HEK293 (cell line): ENCODE results near the gene SLC37A4.

Source experiments
- CTCF ChIA-PET: fragments of 350-600 bp; formaldehyde crosslinking; extraction: SDS; loops from one replicate; lab custom pipeline; 2021; ENCODE audit warnings: antibody characterized with exemption; lab: Yijun Ruan, JAX
- POLR2A ChIA-PET: fragments of 300-600 bp; formaldehyde crosslinking; extraction: SDS; loops from one replicate; lab custom pipeline; 2020; ENCODE audit warnings: antibody characterized with exemption, inconsistent platforms; lab: Yijun Ruan, JAX
- H3K27ac ChIP-seq: fragments of 200-500 bp; sonication (Bioruptor generic); 2 replicates; pipeline ENCODE4 v1.5.1; 2014; ENCODE audit warnings: low read depth, low read length, control low read depth, inconsistent platforms; ENCODE audit errors: extremely low read depth
- H3K36me3 ChIP-seq, 2 experiments: fragments of 200-500 bp in 1 of 2; sonication (Bioruptor generic) in 1 of 2; 1 replicate in 1 of 2; 2 replicates in 1 of 2; pipeline ENCODE4 v1.5.1; 2014 to 2017; ENCODE audit warnings: inconsistent platforms in 2 of 2, low read length in 2 of 2; ENCODE audit not compliant: control insufficient read depth in 2 of 2, insufficient read depth in 1 of 2
- H3K4me1 ChIP-seq: fragments of 200-500 bp; sonication (Bioruptor generic); 2 replicates; pipeline ENCODE4 v1.5.1; 2014; ENCODE audit warnings: mild to moderate bottlenecking, low read length, inconsistent platforms; ENCODE audit not compliant: control insufficient read depth, insufficient read depth
- H3K4me3 ChIP-seq: 2 replicates; pipeline ENCODE4 v1.5.1; 2011; ENCODE audit warnings: low read depth, mild to moderate bottlenecking, control low read depth, low read length, moderate library complexity
- H3K9me3 ChIP-seq: fragments of 200-500 bp; sonication (Bioruptor generic); 2 replicates; pipeline ENCODE4 v1.5.1; 2014; ENCODE audit warnings: low read depth, low read length, inconsistent platforms; ENCODE audit not compliant: control insufficient read depth, insufficient read depth
- GLI2 ChIP-seq: fragments of 450-650 bp; formaldehyde crosslinking; IDR thresholded peaks from 2 replicates; pipeline ENCODE4; 2017; ENCODE audit warnings: missing biosample characterization, missing genetic modification characterization, low read depth, borderline replicate concordance
- GLIS1 ChIP-seq: fragments of 450-650 bp; formaldehyde crosslinking; IDR thresholded peaks from 2 replicates; pipeline ENCODE4 v1.5.1; 2016; ENCODE audit warnings: missing biosample characterization, missing genetic modification characterization
- HOXA7 ChIP-seq: sonication (generic); formaldehyde crosslinking; IDR thresholded peaks from 2 replicates; pipeline ENCODE4 v1.8.1; 2022; ENCODE audit warnings: missing genetic modification reagents, borderline replicate concordance
- HOXC10 ChIP-seq: sonication (generic); formaldehyde crosslinking; IDR thresholded peaks from 2 replicates; pipeline ENCODE4 v1.8.1; 2023; ENCODE audit warnings: mild to moderate bottlenecking, missing genetic modification reagents
- IKZF3 ChIP-seq: fragments of 450-650 bp; IDR thresholded peaks from 2 replicates; pipeline ENCODE4 v1.5.0; 2018; ENCODE audit warnings: missing biosample characterization, mild to moderate bottlenecking, missing genetic modification characterization, moderate library complexity
- KLF1 ChIP-seq: fragments of 450-650 bp; formaldehyde crosslinking; IDR thresholded peaks from 2 replicates; pipeline ENCODE4 v1.5.1; 2016; ENCODE audit warnings: missing biosample characterization, missing genetic modification characterization
- KLF16 ChIP-seq: fragments of 450-650 bp; formaldehyde crosslinking; IDR thresholded peaks from 2 replicates; pipeline ENCODE4 v1.5.1; 2017; ENCODE audit warnings: missing biosample characterization, missing genetic modification characterization
- MEIS1 ChIP-seq: sonication (generic); formaldehyde crosslinking; IDR thresholded peaks from 2 replicates; pipeline ENCODE4 v1.8.1; 2022; ENCODE audit warnings: missing genetic modification reagents, mild to moderate bottlenecking, borderline replicate concordance
- OSR2 ChIP-seq: fragments of 450-650 bp; formaldehyde crosslinking; IDR thresholded peaks from 2 replicates; pipeline ENCODE4 v1.5.1; 2016; ENCODE audit warnings: missing biosample characterization, missing genetic modification characterization
- PATZ1 ChIP-seq: fragments of 450-650 bp; formaldehyde crosslinking; IDR thresholded peaks from 2 replicates; pipeline ENCODE4 v1.5.1; 2016; ENCODE audit warnings: missing biosample characterization, missing genetic modification characterization
- TRIM28 ChIP-seq: IDR thresholded peaks from 2 replicates; pipeline ENCODE4 v1.6.1; 2011; ENCODE audit warnings: low read length, control low read depth, borderline replicate concordance
- ZBTB21 ChIP-seq: fragments of 450-650 bp; formaldehyde crosslinking; IDR thresholded peaks from 2 replicates; pipeline ENCODE4 v1.5.1; 2017; ENCODE audit warnings: missing biosample characterization, missing genetic modification characterization
- ZFHX2 ChIP-seq: fragments of 450-650 bp; formaldehyde crosslinking; conservative IDR thresholded peaks from 2 replicates; pipeline ENCODE4 v1.5.1; 2016; ENCODE audit warnings: missing biosample characterization, missing genetic modification characterization
- ZNF112 ChIP-seq: fragments of 450-650 bp; formaldehyde crosslinking; IDR thresholded peaks from 2 replicates; pipeline ENCODE4 v1.5.0; 2017; ENCODE audit warnings: missing biosample characterization, missing genetic modification characterization
- ZNF138 ChIP-seq: fragments of 450-650 bp; formaldehyde crosslinking; IDR thresholded peaks from 2 replicates; pipeline ENCODE4 v1.5.1; 2016; ENCODE audit warnings: missing biosample characterization, missing genetic modification characterization, borderline replicate concordance
- ZNF157 ChIP-seq: fragments of 450-650 bp; formaldehyde crosslinking; IDR thresholded peaks from 2 replicates; pipeline ENCODE4 v1.5.1; 2016; ENCODE audit warnings: missing biosample characterization, missing genetic modification characterization
- ZNF16 ChIP-seq: fragments of 450-650 bp; formaldehyde crosslinking; IDR thresholded peaks from 2 replicates; pipeline ENCODE4 v1.5.1; 2016; ENCODE audit warnings: low read depth, missing biosample characterization, missing genetic modification characterization
- ZNF174 ChIP-seq: fragments of 450-650 bp; formaldehyde crosslinking; IDR thresholded peaks from 2 replicates; pipeline ENCODE4 v1.5.0; 2017; ENCODE audit warnings: missing biosample characterization, mild to moderate bottlenecking, missing genetic modification characterization
- ZNF23 ChIP-seq: fragments of 450-650 bp; formaldehyde crosslinking; IDR thresholded peaks from 2 replicates; pipeline ENCODE4 v1.5.1; 2016; ENCODE audit warnings: missing biosample characterization, missing genetic modification characterization, borderline replicate concordance
- ZNF280C ChIP-seq: fragments of 450-650 bp; formaldehyde crosslinking; IDR thresholded peaks from 2 replicates; pipeline ENCODE4 v1.5.1; 2016; ENCODE audit warnings: missing biosample characterization, missing genetic modification characterization
- ZNF311 ChIP-seq: fragments of 450-650 bp; formaldehyde crosslinking; IDR thresholded peaks from 2 replicates; pipeline ENCODE4 v1.5.1; 2017; ENCODE audit warnings: missing biosample characterization, missing genetic modification characterization, borderline replicate concordance
- ZNF404 ChIP-seq: fragments of 450-650 bp; formaldehyde crosslinking; IDR thresholded peaks from 2 replicates; pipeline ENCODE4 v1.5.1; 2017; ENCODE audit warnings: missing biosample characterization, missing genetic modification characterization
- ZNF501 ChIP-seq: fragments of 450-650 bp; formaldehyde crosslinking; IDR thresholded peaks from 2 replicates; pipeline ENCODE4 v1.5.1; 2016; ENCODE audit warnings: missing biosample characterization, missing genetic modification characterization
- ZNF510 ChIP-seq: fragments of 450-650 bp; formaldehyde crosslinking; IDR thresholded peaks from 2 replicates; pipeline ENCODE4 v1.5.1; 2018; ENCODE audit warnings: mild to moderate bottlenecking, missing genetic modification characterization, missing biosample characterization; ENCODE audit not compliant: insufficient replicate concordance
- ZNF548 ChIP-seq: fragments of 450-650 bp; formaldehyde crosslinking; IDR thresholded peaks from 2 replicates; pipeline ENCODE4 v1.5.1; 2016; ENCODE audit warnings: missing biosample characterization, missing genetic modification characterization
- ZNF600 ChIP-seq: fragments of 450-650 bp; formaldehyde crosslinking; IDR thresholded peaks from 2 replicates; pipeline ENCODE4 v1.5.1; 2016; ENCODE audit warnings: missing biosample characterization, missing genetic modification characterization
- ZNF629 ChIP-seq: fragments of 450-650 bp; formaldehyde crosslinking; IDR thresholded peaks from 2 replicates; pipeline ENCODE4 v1.5.1; 2017; ENCODE audit warnings: missing biosample characterization, missing genetic modification characterization
- ZNF639 ChIP-seq: fragments of 450-650 bp; formaldehyde crosslinking; IDR thresholded peaks from 2 replicates; pipeline ENCODE4 v1.5.1; 2016; ENCODE audit warnings: missing biosample characterization, missing genetic modification characterization
- ZNF645 ChIP-seq: fragments of 450-650 bp; formaldehyde crosslinking; IDR thresholded peaks from 2 replicates; pipeline ENCODE4; 2016; ENCODE audit warnings: missing biosample characterization, missing genetic modification characterization
- ZNF677 ChIP-seq: fragments of 450-650 bp; IDR thresholded peaks from 2 replicates; pipeline ENCODE4 v1.5.0; 2018; ENCODE audit warnings: missing biosample characterization, mild to moderate bottlenecking, missing genetic modification characterization, moderate library complexity
- ZNF830 ChIP-seq: fragments of 450-650 bp; IDR thresholded peaks from 2 replicates; pipeline ENCODE4 v1.5.0; 2018; ENCODE audit warnings: missing biosample characterization, missing genetic modification characterization, low read depth, mild to moderate bottlenecking, moderate library complexity
- ZNF843 ChIP-seq: fragments of 450-650 bp; formaldehyde crosslinking; IDR thresholded peaks from 2 replicates; pipeline ENCODE4 v1.5.1; 2016; ENCODE audit warnings: missing biosample characterization, missing genetic modification characterization
- ZXDB ChIP-seq: fragments of 450-650 bp; formaldehyde crosslinking; IDR thresholded peaks from 2 replicates; pipeline ENCODE4 v1.5.1; 2016; ENCODE audit warnings: missing biosample characterization, missing genetic modification characterization

SLC37A4 gene

GRCh38 chr11:119030329-119031047 is at the start of gene SLC37A4:
TSS of gene SLC37A4 (minus strand) at chr11:119030877.
- Histone ChIP-seq H3K27ac (peak within 1 kb of the TSS; percentile 83), H3K9me3 (no peaks in the 10 kb centered on the region), H3K36me3 (peaks cover 0 to 37% of the 10 kb centered on the region in 2 experiments; a peak in 1 of 3 replicates), H3K4me3 (peak within 1 kb of the TSS; percentile 82), H3K4me1 (no peaks in the 10 kb centered on the region)
- ChIA-PET POLR2A (interaction anchor here (0.7 to 2.4 kb wide), 9 partner anchors 9 to 291 kb away, joined by 3 to 10 read pairs (median 3); partner anchors contain the start of genes CENATAC, DPAGT1, RPS25 and TRAPPC4), CTCF (interaction anchor here (0.6 to 2.1 kb wide), 10 partner anchors 12 to 118 kb away, joined by 3 to 8 read pairs (median 4); partner anchors contain the start of genes HMBS, RPS25, TRAPPC4 and VPS11)
- peak; percentile 23 for TF ChIP-seq KLF1 (tag by site-specific recombination)
- TF ChIP-seq ZBTB21 (tag by site-specific recombination): 0 out of 2 replicates have a peak, but pooled peaks have one; percentile 13
- no peak for TF ChIP-seq ZNF639 (tag by site-specific recombination)
- no peak for TF ChIP-seq HOXC10 (CRISPR knock-in tag)
- TF ChIP-seq ZNF174 (tag by site-specific recombination): no peak
- TF ChIP-seq ZNF280C (tag by site-specific recombination): no peak
- TF ChIP-seq ZNF112 (tag by site-specific recombination): no peak
- TF ChIP-seq ZNF843 (tag by site-specific recombination): no peak
- no peak for TF ChIP-seq ZNF600 (tag by site-specific recombination)
- no peak for TF ChIP-seq ZNF311
- TF ChIP-seq ZNF830 (tag by site-specific recombination): no peak
- peak; percentile 66 for TF ChIP-seq OSR2 (tag by site-specific recombination)
- 0 out of 2 replicates have a peak, but pooled peaks have one; percentile 35 for TF ChIP-seq GLIS1 (tag by site-specific recombination)
- TF ChIP-seq GLI2 (tag by site-specific recombination): no peak
- no peak for TF ChIP-seq ZNF157 (tag by site-specific recombination)
- TF ChIP-seq ZNF16 (tag by site-specific recombination): no peak
- TF ChIP-seq ZXDB (tag by site-specific recombination): 0 out of 2 replicates have a peak, but pooled peaks have one; percentile 44
- TF ChIP-seq IKZF3 (tag by site-specific recombination): no peak
- TF ChIP-seq MEIS1 (CRISPR knock-in tag): no peak
- TF ChIP-seq HOXA7 (CRISPR knock-in tag): no peak
- no peak for TF ChIP-seq ZNF23 (tag by site-specific recombination)
- no peak for TF ChIP-seq ZNF548 (tag by site-specific recombination)
- TF ChIP-seq ZFHX2 (tag by site-specific recombination): peak; percentile 96
- TF ChIP-seq TRIM28: no peak
- no peak for TF ChIP-seq ZNF677 (tag by site-specific recombination)
- peak; percentile 73 for TF ChIP-seq ZNF501 (tag by site-specific recombination)
- TF ChIP-seq KLF16: 0 out of 2 replicates have a peak, but pooled peaks have one; percentile 29
- peak; percentile 75 for TF ChIP-seq PATZ1 (tag by site-specific recombination)
- no peak for TF ChIP-seq ZNF138 (tag by site-specific recombination)
- TF ChIP-seq ZNF510 (tag by site-specific recombination): no peak
- TF ChIP-seq ZNF645 (tag by site-specific recombination): no peak
- TF ChIP-seq ZNF404 (tag by site-specific recombination): no peak
- TF ChIP-seq ZNF629 (tag by site-specific recombination): 0 out of 2 replicates have a peak, but pooled peaks have one; percentile 10
